Umbilical cord (tissue), 2 donors: ENCODE data around the gene TRIM66. TPM values are rescaled to one million over a fixed set of nuclear protein-coding genes. Genes with fewer than 3 reads are reported as not detected.

Source experiments
- DNase-seq: peaks from one replicate; pipeline ENCODE4 v3.0.0-alpha.2; 2015; ENCODE audit warnings: low spot score
- total RNA-seq: library from RNA; depleted of rRNA; stranded (reverse); fragments of >200 nt; gene quantifications from one replicate; pipeline ENCODE4 v1.2.3, GENCODE V29; 2014; ENCODE audit warnings: low replicate concordance; ENCODE audit not compliant: insufficient read depth

The TRIM66 gene, protein sequence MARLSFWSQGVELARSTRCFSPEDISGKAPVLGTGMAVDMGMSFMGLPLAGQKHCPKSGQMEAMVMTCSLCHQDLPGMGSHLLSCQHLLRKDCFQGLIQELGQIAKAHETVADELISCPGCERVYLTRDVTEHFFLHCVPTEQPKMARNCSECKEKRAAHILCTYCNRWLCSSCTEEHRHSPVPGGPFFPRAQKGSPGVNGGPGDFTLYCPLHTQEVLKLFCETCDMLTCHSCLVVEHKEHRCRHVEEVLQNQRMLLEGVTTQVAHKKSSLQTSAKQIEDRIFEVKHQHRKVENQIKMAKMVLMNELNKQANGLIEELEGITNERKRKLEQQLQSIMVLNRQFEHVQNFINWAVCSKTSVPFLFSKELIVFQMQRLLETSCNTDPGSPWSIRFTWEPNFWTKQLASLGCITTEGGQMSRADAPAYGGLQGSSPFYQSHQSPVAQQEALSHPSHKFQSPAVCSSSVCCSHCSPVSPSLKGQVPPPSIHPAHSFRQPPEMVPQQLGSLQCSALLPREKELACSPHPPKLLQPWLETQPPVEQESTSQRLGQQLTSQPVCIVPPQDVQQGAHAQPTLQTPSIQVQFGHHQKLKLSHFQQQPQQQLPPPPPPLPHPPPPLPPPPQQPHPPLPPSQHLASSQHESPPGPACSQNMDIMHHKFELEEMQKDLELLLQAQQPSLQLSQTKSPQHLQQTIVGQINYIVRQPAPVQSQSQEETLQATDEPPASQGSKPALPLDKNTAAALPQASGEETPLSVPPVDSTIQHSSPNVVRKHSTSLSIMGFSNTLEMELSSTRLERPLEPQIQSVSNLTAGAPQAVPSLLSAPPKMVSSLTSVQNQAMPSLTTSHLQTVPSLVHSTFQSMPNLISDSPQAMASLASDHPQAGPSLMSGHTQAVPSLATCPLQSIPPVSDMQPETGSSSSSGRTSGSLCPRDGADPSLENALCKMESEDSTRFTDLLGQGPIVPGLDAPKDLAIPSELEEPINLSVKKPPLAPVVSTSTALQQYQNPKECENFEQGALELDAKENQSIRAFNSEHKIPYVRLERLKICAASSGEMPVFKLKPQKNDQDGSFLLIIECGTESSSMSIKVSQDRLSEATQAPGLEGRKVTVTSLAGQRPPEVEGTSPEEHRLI (N-terminal part only)
- total RNA-seq: 12.3 TPM

DNA sequence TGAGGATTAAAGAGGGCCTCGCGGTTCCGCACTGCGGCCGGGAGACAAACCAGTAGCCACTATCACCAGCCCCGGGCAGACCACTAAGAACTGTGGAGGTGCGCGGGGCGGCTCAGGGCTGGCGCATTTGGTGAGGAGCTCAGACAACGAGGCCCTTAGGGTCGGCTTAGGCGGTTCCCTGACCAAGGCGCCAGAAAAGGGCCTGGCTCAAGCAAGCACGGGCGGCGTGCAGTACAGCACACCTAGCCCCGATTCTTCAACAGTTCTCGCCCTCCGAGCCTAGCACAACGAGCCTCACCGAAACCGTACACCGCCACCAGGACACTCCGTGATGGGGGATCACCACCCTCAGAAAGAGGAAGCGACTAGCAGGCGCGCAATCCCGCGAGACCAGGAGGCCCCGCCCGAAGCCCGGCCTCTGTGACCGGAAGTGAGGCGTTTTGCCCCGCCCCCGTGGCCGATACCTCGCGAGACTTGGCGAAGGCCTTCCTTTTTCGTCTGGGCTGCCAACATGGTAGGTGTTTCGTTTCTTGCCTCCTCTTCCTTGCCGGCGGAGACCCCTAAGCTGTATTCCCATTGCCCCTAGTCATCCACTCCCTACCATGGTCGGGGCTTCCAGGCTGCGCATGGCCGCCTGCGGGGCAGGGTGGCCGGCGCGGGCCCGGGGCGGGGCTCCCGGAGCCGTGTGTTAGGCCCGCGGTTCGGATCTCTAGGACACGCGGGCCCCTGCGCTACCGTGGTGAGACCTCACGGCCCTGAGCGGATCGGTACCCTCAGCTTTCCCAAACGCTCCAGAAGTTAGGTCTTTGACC is at the start of gene TRIM66, which contains the start of gene RPL27A:
Gene TRIM66, minus strand, starts transcription at position 363 of the 812 bp plus-strand sequence. CDS start 10,391 bp downstream, outside the sequence.
Gene RPL27A, plus strand, starts transcription at position 490 of the 812 bp plus-strand sequence. Its CDS starts 22 bp downstream, at position 512.
- peak; percentile 98 for DNase-seq

- no peak for DNase-seq
These were observed 49.3 kb upstream of the TRIM66 start for GRCh38 chr11:8731647-8732323.

- no peak for DNase-seq
These were observed 48.2 kb upstream of the TRIM66 start for GRCh38 chr11:8730697-8731020.

- no peak for DNase-seq
These were observed 47.6 kb upstream of the TRIM66 start for GRCh38 chr11:8729837-8730696.

GRCh38 chr11:8729067-8729466 is 46.6 kb upstream of the TRIM66 start:
- DNase-seq: no peak

GRCh38 chr11:8728563-8728962 is 46.1 kb upstream of the TRIM66 start:
- DNase-seq: peak; percentile 61

DNA sequence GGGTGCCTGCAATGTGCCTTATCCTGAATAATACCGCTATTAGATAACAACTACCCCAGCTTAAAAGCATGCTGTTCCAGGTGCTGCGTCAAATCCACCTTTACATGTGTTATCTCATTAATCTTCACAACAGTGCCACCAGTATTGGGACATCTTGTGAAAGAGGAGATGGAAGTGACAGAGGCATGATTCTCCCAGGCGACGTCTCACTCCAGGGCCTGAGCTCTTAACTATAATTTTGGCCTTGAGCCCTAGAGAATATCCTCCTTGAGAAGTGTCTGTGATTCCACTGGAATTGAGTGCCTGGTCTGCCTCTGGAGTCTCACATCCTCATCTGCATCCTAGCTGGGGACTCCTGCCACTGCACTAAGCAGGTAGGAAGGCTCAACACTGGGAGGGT is 43.9 kb upstream of the TRIM66 start:
- DNase-seq: peak; percentile 36

- no peak for DNase-seq
These were observed 42.2 kb upstream of the TRIM66 start for GRCh38 chr11:8724682-8725081.

DNA sequence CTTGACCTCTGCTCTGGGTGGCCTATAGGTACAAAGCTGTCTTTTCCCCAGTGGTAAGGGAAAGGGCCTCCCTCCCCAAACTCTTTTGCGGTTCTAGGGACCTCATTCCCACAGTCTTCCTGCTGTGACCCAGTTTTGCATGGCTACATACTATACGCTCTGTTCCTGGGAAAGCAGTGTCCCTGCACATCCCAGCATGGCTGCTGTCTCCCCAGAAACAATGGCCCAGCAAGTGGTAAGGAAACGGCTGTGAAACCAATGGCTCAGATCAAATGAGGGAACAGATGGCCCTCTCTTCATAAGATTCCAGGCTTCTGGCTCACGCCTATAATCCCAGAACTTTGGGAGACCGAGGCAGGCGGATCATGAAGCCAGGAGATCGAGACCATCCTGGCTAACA is 41.2 kb upstream of the TRIM66 start:
- DNase-seq: no peak

DNA sequence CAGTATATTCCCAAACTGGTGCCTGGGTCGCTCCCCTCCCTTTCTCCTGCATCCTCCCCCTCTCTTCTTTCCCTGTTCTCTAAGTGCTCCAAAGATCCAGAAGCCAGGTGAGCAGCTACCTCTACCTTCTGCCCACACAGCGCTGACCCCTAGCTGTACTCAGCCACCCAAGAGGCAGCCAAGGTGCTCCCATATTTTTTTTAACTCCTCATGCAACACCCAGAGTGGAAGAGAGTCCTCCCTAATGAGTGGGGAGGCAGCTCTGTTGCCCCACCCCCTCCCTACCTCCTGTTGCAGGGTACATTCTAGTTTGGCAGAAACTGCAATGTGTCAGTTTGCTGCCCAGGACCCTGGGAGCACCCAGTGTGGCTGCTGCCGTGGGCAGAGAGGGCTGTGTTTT is 40.3 kb upstream of the TRIM66 start:
- DNase-seq: no peak

DNA sequence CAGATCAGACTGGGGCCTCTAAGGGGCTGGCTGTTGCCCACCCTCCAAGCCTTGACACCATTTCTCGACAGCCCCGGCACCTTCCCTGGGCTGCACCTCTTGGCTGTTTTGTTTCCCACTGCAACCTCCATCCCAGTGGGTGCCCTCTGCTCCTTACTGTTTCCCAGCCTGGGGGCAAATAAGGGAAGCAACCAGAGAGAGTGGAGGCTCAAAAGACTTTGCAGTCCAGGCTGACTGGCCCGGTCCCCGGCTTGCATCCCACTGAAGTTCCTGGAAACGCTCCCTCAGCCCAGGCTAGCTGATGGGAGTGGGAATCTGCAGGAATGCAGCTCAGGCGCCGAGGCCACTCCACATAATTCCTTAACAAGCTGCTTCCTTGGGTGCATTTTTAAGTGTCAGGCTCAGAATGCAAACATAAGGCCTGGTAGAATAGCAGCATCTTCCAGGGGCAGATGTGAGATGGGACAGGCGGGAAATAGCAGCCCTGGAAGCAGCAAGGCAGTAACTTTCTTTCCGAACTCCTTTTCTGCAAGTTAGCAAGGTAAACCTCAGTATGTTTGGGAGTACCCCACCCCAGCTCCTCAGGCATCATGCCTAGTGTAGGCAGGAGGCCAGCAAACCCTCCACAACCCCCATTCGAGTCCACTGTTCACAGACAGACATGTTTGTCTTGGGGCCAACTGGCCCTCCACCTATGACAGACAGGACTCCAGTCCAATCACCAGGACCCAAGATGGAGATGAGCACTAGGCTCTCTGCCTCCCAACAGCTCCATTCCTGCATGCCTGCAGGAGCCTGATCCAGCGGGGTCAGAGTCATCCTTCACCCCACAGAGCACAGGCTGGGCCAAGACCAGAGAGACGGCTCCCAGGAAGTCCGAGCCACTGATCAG is 39.4 kb upstream of the TRIM66 start:
- DNase-seq: peak; percentile 75

DNA sequence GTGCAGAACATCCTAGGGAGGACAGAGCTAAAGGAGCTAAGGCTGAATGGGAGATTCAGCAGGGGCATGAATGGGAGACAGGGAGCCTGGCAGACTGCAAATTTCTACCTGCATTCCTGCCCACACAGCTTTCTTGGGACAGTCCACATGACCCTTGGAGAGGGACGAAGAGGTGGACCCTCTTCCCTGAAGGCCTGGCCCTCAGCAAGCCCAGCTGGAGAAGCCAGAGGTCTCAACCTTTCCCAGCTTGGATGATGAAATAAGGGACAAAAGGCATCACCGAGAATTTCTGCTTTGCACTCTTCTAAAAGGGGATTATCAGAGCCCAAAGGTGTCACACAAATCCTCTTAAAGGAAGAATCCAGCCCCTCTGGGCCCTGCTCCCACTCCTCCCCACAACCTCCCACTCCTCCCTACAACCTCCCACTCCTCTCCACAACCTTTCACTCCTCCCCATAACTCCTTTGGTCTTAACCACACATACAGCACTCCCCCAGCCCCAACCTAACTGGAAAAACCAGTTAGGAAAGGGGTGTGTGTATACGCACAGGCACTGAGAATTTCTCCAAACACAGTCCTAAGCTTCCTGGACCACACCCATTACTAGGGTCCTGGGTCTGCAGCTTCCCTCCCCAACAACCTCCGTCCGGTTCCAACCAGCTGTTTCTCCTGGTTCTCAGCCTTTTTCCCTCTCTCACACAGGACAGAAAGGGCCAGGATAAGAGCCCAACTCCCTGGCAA is 38.6 kb upstream of the TRIM66 start:
- peak; percentile 85 for DNase-seq

DNA sequence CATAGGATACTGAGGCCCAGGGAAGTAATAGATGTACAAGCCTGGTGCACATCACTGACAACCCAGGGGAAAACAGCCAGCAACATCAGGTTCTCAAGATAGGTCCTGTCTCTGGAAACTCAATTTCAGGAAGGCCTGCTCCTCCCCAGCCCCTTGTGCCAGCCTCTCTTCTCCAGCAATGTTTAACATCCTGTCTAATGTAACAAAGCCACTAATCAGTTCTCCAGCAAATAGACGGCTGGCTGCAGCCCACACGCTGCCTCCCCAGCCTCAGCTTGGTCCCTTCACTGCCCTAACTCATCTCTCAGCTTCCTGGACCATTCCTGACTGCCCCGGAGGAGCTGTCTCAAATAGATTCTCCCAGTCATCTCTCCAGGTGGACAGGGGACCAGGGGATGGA is 37.9 kb upstream of the TRIM66 start:
- peak; percentile 40 for DNase-seq

DNA sequence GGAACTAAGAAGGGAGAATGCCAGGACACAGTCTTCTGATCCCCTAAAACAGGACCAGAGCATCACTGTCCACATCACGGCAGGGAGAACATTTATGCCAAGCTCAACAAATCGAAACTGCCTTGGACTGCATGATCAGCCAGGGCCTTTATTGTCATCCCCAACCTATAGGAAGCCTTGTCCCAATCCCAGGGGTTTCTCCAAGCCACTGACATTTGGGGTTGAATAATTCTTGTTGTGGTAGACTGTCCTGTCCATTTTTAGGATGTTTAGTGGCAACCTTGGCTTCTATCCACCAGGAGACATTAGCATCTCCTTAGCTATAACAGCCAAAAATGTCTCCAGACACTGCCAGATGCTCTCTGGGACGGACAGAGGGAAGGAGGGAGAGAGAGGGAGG is 37.3 kb upstream of the TRIM66 start:
- DNase-seq: peak; percentile 58

- DNase-seq: peak; percentile 96
These were observed 36.8 kb upstream of the TRIM66 start for GRCh38 chr11:8719211-8719649.

DNA sequence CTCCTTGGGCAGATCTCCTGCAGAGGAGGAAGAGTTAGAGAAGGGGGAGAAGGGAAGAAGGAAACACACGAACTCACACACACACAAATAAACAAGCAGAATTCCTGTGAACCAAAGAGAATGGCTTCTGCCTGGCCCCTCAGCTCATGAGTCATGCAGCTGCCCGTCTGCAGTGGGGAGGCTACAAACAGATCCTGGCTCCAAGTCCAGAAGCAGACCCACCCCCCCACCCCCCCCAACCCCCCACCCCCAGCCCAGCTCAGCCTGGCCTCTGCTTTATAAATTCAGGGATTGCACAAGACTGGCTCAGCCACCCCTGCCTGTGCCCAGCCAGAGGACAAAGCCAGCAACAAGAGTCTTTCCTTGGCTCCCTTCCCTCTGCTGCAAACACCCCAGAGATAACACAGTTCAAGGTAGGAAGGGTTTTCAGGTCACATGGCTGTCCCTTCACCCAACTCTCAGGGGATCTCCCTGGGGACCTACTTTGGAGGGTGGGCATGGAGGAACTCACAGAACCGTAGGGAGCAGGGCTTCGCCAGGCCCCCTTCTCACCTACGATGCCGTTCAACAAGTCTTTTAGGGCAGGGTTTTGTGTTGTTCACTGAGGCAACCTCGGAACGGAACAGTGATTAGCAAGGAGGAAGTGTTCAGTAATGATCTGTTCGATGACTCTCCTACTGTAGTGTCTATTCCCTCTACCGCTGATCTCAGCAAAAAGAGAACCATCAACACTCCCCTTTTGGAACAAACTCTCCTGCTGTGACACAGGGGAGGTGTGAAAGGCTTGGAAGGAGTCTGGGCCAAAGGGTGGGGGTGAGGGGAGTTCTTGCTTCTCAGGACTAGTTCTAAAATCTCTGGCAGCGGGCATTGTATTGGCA is 35.6 kb upstream of the TRIM66 start:
- peak; percentile 87 for DNase-seq

DNA sequence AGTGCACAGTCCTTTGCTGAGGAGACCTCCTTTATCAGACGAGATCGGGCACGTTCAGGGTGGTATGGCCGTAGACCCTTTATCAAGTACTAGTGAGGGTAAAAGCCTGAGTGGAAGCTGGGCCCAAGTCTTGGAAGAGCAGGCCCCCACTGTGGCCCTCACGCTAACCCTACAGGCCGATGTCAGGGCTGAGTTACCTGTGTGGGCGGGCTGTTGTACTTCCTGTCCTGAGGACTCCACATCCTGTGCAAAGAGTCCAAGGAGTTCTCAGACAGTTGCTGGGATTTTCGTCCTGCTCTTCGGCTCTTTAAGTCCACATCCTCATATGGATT is 35.0 kb upstream of the TRIM66 start:
- DNase-seq: no peak
